Activated naive CD8-positive, alpha-beta T cell treated with anti-CD3 and anti-CD28 coated beads, Interleukin-2, amount 50 U/mL, for 24 hours (primary cell): Measurements from ENCODE around the gene CCDC17.

Experiments used
- ATAC-seq: fragments of 150-1000 bp; cut with Tn5 transposase; one replicate; pipeline ENCODE4 v1.10.0; 2021
- DNase-seq: peaks from one replicate; pipeline ENCODE4 v3.0.0; 2021
- H3K27ac Mint-ChIP-seq: one replicate; pipeline ENCODE4 v1.8.0; 2021; ENCODE audit warnings: mild to moderate bottlenecking, mixed read lengths
- H3K27me3 Mint-ChIP-seq: one replicate; pipeline ENCODE4 v1.8.0; 2021; ENCODE audit warnings: mixed read lengths
- H3K36me3 Mint-ChIP-seq: one replicate; pipeline ENCODE4 v1.8.0; 2021; ENCODE audit warnings: low read depth, mixed read lengths
- H3K4me1 Mint-ChIP-seq: one replicate; pipeline ENCODE4 v1.8.0; 2021; ENCODE audit warnings: mixed read lengths
- H3K4me3 Mint-ChIP-seq: one replicate; pipeline ENCODE4 v1.8.0; 2021; ENCODE audit warnings: mild to moderate bottlenecking, moderate library complexity, mixed read lengths
- H3K9me3 Mint-ChIP-seq: one replicate; pipeline ENCODE4 v1.8.0; 2021; ENCODE audit warnings: mixed read lengths

Gene CCDC17

DNA sequence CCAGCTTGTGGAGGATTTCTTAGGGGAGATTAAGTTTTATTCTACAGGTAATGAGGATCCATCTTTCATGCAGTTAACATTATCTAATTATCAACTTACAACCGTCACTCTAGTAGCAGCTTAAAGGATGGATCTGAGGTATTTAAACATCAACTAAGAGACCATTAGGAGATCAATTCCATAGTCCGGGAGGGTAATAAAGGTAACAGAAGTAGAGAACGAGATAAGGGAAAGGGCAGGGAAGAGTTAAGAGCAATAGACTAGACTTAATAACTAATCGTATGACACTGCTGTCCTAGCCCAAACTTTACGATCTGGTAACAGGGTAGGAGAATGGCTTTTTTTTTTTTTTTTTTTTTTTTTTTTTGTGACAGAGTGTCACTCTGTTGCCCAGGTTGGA lies 19.5 kb upstream of the CCDC17 start:
- H3K27me3 Mint-ChIP-seq, result no peaks in the 10 kb centered on the region
- peaks cover 26% of the 10 kb centered on the region for H3K36me3 Mint-ChIP-seq
- H3K9me3 Mint-ChIP-seq, result no peaks in the 10 kb centered on the region
- ATAC-seq (no peak), DNase-seq (no peak)
- H3K4me1 Mint-ChIP-seq, result peaks cover 2% of the 10 kb centered on the region
- H3K4me3 Mint-ChIP-seq, result no peak overlapping the region
- H3K27ac Mint-ChIP-seq, result no peak overlapping the region

DNA sequence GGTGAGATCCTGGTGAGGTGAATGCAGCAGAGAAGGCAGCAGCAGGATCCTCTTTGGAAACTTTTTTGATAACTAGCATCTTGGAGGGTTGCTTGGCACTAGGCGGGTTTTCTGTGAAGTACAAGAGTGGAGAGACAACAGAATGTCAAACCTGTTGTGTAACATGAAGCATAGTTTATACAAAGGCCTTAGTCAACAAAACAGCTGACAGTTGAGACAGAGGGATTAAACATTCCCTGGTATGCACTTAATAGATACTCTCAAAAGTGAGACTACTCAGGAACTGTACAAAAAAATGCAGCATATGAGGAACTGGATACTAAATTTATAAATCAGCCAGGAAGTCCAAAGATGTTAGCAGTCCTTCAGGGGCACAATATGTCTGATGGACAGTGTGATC lies 16.4 kb upstream of the CCDC17 start:
- no peaks in the 10 kb centered on the region for H3K27me3 Mint-ChIP-seq
- H3K27ac Mint-ChIP-seq, result no peak overlapping the region
- no peaks in the 10 kb centered on the region for H3K9me3 Mint-ChIP-seq
- DNase-seq (no peak), ATAC-seq (no peak)
- H3K36me3 Mint-ChIP-seq, result peaks cover 23% of the 10 kb centered on the region
- H3K4me3 Mint-ChIP-seq, result no peak overlapping the region
- peaks cover 2% of the 10 kb centered on the region for H3K4me1 Mint-ChIP-seq

DNA sequence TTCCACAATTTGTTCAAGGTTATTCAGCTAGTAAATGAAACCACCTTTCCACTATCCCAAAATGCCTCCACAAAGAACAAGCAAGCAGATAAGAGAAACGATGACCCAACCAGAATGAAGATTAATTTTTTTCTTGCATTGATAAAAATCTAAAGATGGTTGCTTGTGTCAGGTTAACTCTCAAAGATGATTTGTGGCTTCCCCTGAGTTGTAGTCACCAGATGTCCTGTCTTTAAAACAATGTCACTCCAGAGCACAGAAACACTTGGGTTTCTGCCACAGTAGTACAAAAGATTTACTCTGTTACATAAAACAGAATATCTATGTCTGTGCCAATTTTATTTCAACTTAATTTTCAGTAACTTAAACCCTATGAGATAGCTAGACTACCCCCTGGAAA lies 11.4 kb upstream of the CCDC17 start:
- no peaks in the 10 kb centered on the region for H3K4me1 Mint-ChIP-seq
- ATAC-seq (no peak), DNase-seq (no peak)
- peaks cover 24% of the 10 kb centered on the region for H3K36me3 Mint-ChIP-seq
- no peaks in the 10 kb centered on the region for H3K9me3 Mint-ChIP-seq
- H3K27ac Mint-ChIP-seq, result no peak overlapping the region
- no peak overlapping the region for H3K4me3 Mint-ChIP-seq
- H3K27me3 Mint-ChIP-seq, result no peaks in the 10 kb centered on the region

DNA sequence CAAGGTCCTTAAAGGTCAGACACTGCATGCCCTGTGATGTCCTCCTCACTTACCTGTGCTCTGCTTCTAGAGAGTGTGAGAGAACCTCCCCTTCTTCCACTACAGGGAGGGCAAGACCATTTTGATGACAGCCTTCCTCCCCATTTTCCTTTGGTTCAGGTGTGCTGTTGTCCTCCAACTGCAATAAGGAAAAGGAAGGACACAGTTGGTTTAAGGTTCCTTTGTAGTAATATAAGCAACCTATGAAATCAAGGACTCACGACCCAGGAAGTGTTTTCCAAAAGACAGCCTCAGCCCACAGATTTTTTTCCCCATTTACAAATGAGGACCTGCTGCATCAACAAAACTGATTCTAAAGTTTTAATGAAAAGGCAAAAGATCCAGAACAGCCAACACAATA lies 6.6 kb upstream of the CCDC17 start:
- H3K9me3 Mint-ChIP-seq, result no peaks in the 10 kb centered on the region

DNA sequence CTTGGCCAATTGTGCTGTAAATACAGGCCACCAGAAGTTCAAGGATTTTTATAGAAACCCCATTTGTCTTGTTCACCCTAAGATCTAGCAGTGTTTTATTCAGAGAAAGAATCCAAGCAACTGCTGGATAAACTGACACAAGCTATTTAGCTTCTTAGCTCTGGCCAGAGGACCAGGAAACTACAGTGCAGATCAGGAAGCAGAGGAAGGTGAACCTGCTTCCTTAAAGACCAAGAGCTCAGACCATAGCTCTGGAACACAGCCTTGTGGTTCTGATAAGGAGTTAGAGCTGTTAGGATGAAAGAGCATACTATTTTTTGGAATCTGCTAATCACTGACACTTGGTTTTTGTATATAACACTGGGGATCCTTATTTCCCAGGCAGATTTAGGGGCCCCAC lies 5.2 kb upstream of the CCDC17 start:
- Mint-ChIP-seq H3K4me3 (no peak overlapping the region), H3K27ac (no peak overlapping the region), H3K36me3 (peaks cover 48% of the 10 kb centered on the region), H3K4me1 (no peaks in the 10 kb centered on the region), H3K27me3 (no peaks in the 10 kb centered on the region), H3K9me3 (no peaks in the 10 kb centered on the region)
- DNase-seq (no peak), ATAC-seq (no peak)

More for the DNA sequence above, 6.6 kb upstream of the CCDC17 start:
- ATAC-seq (no peak), DNase-seq (no peak)
- Mint-ChIP-seq H3K36me3 (peaks cover 44% of the 10 kb centered on the region), H3K27me3 (no peaks in the 10 kb centered on the region), H3K27ac (peak overlapping the region; percentile 54), H3K4me3 (no peak overlapping the region), H3K4me1 (no peaks in the 10 kb centered on the region)

DNA sequence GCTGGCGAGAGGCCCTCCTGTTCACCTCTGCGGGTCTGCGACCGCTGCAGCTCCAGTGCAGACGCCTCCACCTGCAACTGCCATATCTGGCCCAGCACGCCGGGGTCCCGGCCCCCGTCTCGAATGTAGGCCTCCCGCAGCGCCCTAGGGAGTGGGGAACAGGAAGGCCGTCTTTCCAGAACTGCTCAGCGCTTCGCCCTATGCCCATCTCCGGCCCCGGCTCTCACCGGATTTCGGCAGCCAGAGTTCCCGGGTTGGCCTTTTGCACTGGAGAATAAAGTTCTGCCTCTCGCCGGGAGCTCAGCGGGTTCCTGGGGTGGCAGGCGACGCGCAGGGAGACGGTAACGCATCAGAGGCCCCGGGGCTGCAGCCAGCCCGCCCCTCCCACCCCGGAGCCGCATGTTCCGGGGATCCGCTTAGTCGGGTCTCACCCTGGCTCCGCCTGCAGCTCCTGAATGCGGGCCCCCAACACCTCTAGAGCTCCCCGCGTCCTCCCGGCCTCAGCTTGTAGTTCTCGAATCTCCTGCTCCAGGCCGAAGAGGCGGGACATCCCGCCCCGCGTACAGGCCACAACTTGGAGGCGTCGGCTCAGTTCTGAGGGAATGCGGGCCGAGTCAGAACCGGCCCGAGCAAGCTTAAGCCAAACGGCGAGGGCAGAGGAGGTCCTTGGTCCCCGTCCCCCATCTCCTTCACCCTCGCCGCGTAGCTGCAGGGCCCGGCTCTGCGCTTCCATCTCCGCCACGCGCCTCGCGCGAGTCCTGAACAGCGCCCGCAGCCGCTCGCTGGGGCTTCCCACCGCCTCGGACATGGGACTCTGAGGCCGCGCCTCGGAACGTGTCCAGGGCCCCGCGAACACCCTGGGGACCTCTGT lies 1.1 kb downstream of the CCDC17 start:
- Mint-ChIP-seq H3K27me3 (no peaks in the 10 kb centered on the region), H3K4me3 (no peak overlapping the region), H3K27ac (no peak overlapping the region), H3K36me3 (peaks cover 22% of the 10 kb centered on the region), H3K4me1 (no peaks in the 10 kb centered on the region), H3K9me3 (no peaks in the 10 kb centered on the region)
- DNase-seq (no peak), ATAC-seq (no peak)

DNA sequence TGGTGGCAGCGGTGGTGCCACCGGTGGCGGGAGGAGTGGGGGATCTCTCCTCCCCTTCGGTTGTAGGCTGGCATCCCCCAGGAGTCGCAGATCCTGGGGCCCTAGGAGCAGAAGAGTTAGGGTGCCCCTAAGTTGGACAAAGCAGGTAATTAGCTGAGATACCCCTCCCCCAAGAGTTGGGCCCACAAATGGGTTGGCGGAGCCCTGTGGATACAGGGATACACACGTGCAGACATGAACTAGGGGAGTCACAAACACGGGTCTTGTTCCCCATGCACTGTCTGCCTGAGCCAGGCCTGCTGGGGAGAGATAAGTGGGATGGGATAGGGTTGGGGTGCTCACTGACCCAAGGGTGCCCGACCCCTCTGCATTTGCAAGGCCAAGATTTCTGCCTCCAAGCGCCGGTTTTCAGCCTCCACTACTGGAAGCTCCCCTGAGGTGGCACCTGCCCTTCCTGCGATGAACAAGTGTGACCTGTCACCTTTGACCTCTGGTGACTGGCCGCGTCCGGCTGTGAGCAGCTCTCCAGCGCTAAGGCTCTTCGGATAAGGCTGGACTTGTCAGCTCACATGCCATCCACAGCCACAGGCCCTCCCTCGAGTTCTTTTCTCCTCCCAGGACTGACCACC lies 1.8 kb downstream of the CCDC17 start:
- H3K4me1 Mint-ChIP-seq, result no peaks in the 10 kb centered on the region
- ATAC-seq (no peak), DNase-seq (no peak)
- H3K9me3 Mint-ChIP-seq, result no peaks in the 10 kb centered on the region
- peaks cover 21% of the 10 kb centered on the region for H3K36me3 Mint-ChIP-seq
- no peak overlapping the region for H3K27ac Mint-ChIP-seq
- H3K27me3 Mint-ChIP-seq, result no peaks in the 10 kb centered on the region
- H3K4me3 Mint-ChIP-seq, result no peak overlapping the region

DNA sequence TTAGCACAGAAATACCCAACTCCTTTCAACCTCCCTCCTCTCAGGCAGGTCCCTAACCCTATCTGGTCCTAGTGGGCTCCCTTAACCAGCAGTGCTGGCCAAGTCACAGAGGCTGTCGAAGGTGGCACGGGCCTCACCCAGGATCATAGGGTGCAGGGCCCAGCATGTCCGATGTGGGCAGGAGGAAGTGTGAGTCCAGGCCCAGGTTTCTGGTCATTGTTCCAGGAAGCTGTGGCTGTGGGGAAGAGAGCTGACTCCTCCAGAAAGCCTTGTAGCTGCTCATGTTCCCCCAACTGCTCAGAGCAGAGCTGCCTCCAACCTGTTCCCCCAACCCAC lies 2.4 kb downstream of the CCDC17 start:
- H3K4me1 Mint-ChIP-seq, result no peaks in the 10 kb centered on the region
- no peak overlapping the region for H3K4me3 Mint-ChIP-seq
- peaks cover 24% of the 10 kb centered on the region for H3K36me3 Mint-ChIP-seq
- H3K27ac Mint-ChIP-seq, result no peak overlapping the region
- DNase-seq (no peak), ATAC-seq (no peak)
- H3K9me3 Mint-ChIP-seq, result no peaks in the 10 kb centered on the region
- H3K27me3 Mint-ChIP-seq, result no peaks in the 10 kb centered on the region

DNA sequence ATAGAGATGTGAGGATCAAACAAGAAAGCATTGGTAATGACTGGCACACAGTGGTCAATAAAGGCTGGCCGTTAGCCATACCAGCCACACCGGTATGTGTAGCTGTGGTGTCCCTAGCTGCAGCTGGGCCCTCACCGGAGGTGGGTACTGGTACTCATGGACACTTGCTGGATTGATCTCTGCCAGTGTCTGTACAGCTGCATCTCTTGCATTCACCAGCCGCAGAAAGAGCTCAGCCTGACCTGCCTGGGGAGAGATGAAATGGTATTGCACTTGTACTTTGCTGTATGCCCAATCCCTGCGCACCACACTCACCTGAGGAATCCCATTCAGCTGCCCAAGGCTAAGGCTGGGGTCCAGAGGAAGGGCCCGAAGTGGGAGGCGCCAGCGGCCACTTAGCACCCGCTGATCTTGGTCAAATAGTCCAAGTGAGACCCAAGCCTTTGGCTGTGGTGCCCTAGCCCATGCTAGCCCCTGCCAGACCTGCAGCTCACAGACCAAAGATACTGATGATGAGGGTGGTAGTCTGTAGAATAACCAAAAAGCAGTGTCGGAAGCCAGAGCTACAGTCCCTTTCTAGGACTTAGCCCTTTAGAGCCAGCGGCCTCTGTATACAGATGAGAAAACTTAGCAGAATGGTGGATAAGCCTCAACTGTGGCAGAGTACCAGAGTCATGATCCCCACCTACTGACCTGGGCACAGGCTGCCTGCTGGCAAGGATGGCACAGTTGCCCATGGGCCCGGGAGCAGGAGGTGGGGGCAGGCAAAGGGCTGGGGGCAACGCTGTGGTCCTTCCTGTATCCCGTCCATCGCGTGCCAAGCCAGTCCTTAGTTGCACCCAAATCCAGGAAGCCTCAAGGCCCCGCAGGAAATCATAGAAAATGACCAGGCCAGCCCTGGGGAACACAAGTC lies 3.0 kb downstream of the CCDC17 start:
- DNase-seq (no peak), ATAC-seq (no peak)
- Mint-ChIP-seq H3K4me3 (no peak overlapping the region), H3K4me1 (no peaks in the 10 kb centered on the region), H3K9me3 (no peaks in the 10 kb centered on the region), H3K36me3 (peaks cover 29% of the 10 kb centered on the region), H3K27me3 (no peaks in the 10 kb centered on the region), H3K27ac (no peak overlapping the region)

DNA sequence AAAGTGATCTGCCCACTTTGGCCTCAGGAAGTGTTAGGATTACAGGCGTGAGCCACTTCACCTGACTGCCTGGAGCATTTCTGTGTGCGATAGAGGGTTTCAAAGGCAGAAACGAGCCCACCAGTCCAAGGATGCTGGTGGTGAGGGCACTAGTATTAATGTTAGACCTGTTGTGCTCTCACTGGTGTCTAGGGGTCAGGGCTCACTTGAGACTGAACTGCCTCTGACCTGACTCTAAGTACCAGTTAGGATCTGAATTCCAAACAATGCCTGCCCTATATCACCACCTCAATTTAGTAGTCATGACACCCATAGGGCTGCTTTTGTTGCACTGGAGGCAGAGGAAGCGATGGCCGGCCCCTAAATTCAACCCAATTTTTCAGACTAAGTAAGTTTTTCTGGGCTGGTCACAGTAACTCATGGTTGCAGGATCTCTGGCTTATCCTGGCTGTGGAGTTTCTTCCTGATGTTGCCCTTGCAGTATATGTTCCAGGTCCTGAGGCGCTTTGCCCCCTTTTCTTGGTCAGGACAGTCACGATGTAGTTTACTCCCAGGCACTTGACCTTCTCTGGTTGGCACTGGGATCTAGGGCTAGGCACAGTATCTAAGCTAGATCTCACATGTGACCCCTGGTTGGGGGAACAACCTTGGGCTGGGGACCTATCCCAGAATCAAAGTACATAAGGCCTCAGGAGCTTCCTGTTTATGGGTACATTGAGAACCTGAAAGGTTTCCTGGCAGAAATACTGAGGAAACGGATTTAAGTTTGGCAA lies 4.5 kb downstream of the CCDC17 start:
- Mint-ChIP-seq H3K4me1 (peaks cover 4% of the 10 kb centered on the region), H3K9me3 (no peaks in the 10 kb centered on the region), H3K27me3 (no peaks in the 10 kb centered on the region), H3K36me3 (peaks cover 38% of the 10 kb centered on the region), H3K4me3 (no peak overlapping the region), H3K27ac (no peak overlapping the region)
- ATAC-seq (no peak), DNase-seq (no peak)

DNA sequence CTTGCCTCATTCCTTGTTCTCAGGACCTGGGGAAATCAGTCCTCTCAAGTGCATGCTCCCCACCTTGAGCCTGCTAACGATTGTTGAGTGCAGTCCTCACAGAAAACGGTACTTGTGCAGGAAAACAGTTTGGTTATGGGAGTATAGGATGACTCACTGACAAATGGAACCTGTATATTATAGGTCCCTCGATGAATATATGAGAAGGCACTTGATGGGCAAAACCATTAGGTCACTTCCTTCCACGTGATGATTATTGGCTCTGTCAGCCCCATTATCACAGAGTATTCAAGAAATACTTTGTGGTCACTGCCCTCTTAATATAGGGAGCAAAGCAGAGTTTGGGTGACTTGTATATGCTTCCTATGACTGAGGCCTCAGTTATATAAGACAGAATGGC lies 6.2 kb downstream of the CCDC17 start:
- DNase-seq, result no peak
- Mint-ChIP-seq H3K27me3 (no peaks in the 10 kb centered on the region), H3K4me1 (peaks cover 4% of the 10 kb centered on the region), H3K27ac (peak overlapping the region; percentile 16), H3K4me3 (no peak overlapping the region), H3K36me3 (peaks cover 46% of the 10 kb centered on the region), H3K9me3 (no peaks in the 10 kb centered on the region)
- ATAC-seq, result no peak

DNA sequence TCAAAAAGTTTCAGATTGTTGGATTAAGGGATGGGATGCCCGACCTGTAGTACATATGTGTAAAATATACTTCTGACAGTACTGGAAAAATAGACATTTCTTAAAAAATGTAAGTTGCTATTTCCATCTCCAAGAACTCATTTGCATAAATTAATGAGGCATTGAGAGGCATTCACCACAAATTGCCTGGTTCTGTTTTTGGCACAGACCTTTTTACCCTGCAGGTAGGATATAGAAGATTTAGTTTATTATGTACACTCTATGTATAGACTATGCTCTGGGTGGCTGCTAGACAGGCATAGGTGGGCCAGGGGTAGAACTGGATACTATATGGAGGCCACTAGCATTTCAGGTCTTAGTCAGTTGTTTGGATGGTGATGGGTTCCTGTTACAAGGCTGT lies 8.0 kb downstream of the CCDC17 start:
- H3K36me3 Mint-ChIP-seq, result peaks cover 54% of the 10 kb centered on the region
- H3K27ac Mint-ChIP-seq, result no peak overlapping the region

DNA sequence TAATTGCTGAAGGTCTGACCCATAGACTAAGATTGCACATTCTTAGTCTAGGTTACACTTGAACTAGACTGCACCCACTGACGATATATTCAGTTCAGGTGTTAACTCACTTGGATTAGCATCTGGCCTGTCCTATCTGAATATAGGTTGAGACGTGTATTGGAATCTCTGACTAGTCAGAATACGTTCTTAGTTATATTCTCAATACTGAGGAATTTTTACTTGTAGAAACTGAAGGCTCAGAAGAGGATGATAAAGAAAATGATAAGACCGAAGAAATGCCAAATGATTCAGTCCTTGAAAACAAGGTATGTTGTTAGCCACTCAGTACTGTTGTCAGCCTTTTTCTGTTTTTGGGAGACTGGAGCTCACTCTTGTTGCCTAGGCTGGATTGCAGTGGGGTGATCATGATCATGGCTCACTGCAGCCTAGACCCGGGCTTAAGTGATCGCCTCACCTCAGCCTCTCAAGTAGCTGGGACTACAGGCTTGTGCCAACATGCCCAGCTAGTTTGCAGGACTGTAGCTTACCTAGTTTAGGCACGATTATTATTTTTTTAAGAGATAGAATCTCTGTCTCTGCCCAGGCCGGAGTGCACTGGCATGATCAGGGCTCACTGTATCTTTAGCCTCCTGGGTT lies 10.8 kb downstream of the CCDC17 start:
- no peak overlapping the region for H3K27ac Mint-ChIP-seq
- H3K27me3 Mint-ChIP-seq, result no peaks in the 10 kb centered on the region
- ATAC-seq (peak; percentile 6), DNase-seq (no peak)
- no peaks in the 10 kb centered on the region for H3K9me3 Mint-ChIP-seq
- peaks cover 4% of the 10 kb centered on the region for H3K4me1 Mint-ChIP-seq
- H3K36me3 Mint-ChIP-seq, result peaks cover 72% of the 10 kb centered on the region
- H3K4me3 Mint-ChIP-seq, result no peak overlapping the region

More for the DNA sequence above, 8.0 kb downstream of the CCDC17 start:
- H3K27me3 Mint-ChIP-seq, result no peaks in the 10 kb centered on the region
- H3K4me1 Mint-ChIP-seq, result peaks cover 4% of the 10 kb centered on the region
- H3K9me3 Mint-ChIP-seq, result no peaks in the 10 kb centered on the region
- DNase-seq (no peak), ATAC-seq (no peak)
- no peak overlapping the region for H3K4me3 Mint-ChIP-seq
